GM12864 (cell line): ENCODE measurements around the gene SYT9.

Source experiments
- DNase-seq: peaks from one replicate; pipeline ENCODE4 v3.0.0-alpha.2; 2011; ENCODE audit warnings: low read depth
- H3K4me3 ChIP-seq: 2 replicates; pipeline ENCODE4 v1.5.1; 2011; ENCODE audit warnings: mild to moderate bottlenecking, low read depth, low read length, control low read depth
- CTCF ChIP-seq: IDR thresholded peaks from 2 replicates; pipeline ENCODE4 v1.5.1; 2011; ENCODE audit warnings: low read depth, mild to moderate bottlenecking, moderate library complexity, low read length, control low read depth, inconsistent platforms; ENCODE audit errors: missing control alignments

The SYT9 gene

GRCh38 chr11:7286178-7286577, 34.5 kb downstream of the SYT9 start:
- TF ChIP-seq CTCF, result no peak
- H3K4me3 ChIP-seq, result no peak overlapping the region

GRCh38 chr11:7291100-7291829, 39.6 kb downstream of the SYT9 start:
- no peak for TF ChIP-seq CTCF
- no peak overlapping the region for H3K4me3 ChIP-seq
- DNase-seq, result no peak

More at GRCh38 chr11:7286178-7286577, 34.5 kb downstream of the SYT9 start:
- no peak for DNase-seq

GRCh38 chr11:7292922-7293321, 41.2 kb downstream of the SYT9 start:
- DNase-seq, result no peak
- no peak overlapping the region for H3K4me3 ChIP-seq
- TF ChIP-seq CTCF, result no peak

GRCh38 chr11:7299393-7299792, 47.7 kb downstream of the SYT9 start:
- DNase-seq, result no peak
- no peak overlapping the region for H3K4me3 ChIP-seq
- no peak for TF ChIP-seq CTCF

GRCh38 chr11:7300281-7300680, 48.6 kb downstream of the SYT9 start:
- no peak for DNase-seq
- TF ChIP-seq CTCF, result no peak
- H3K4me3 ChIP-seq, result no peak overlapping the region

- H3K4me3 ChIP-seq, result no peak overlapping the region
- no peak for TF ChIP-seq CTCF
- no peak for DNase-seq
Observed at GRCh38 chr11:7303146-7303545, 51.4 kb downstream of the SYT9 start.

GRCh38 chr11:7306900-7307299, 55.2 kb downstream of the SYT9 start:
- no peak for DNase-seq
- H3K4me3 ChIP-seq, result no peak overlapping the region
- TF ChIP-seq CTCF, result no peak
